Amygdala (tissue), 56 donors: Measurements from ENCODE around the gene DVL2.
"Not testable (repeated sequence)": the region's sequence is repeated elsewhere in the genome, so short reads cannot be mapped to it uniquely, and the experiment has no call there.

Source experiments
- DNase-seq, 56 donors: peaks; one replicate each; lab custom pipeline; 2025; lab: John Stamatoyannopoulos, UW

The DVL2 gene

DNA sequence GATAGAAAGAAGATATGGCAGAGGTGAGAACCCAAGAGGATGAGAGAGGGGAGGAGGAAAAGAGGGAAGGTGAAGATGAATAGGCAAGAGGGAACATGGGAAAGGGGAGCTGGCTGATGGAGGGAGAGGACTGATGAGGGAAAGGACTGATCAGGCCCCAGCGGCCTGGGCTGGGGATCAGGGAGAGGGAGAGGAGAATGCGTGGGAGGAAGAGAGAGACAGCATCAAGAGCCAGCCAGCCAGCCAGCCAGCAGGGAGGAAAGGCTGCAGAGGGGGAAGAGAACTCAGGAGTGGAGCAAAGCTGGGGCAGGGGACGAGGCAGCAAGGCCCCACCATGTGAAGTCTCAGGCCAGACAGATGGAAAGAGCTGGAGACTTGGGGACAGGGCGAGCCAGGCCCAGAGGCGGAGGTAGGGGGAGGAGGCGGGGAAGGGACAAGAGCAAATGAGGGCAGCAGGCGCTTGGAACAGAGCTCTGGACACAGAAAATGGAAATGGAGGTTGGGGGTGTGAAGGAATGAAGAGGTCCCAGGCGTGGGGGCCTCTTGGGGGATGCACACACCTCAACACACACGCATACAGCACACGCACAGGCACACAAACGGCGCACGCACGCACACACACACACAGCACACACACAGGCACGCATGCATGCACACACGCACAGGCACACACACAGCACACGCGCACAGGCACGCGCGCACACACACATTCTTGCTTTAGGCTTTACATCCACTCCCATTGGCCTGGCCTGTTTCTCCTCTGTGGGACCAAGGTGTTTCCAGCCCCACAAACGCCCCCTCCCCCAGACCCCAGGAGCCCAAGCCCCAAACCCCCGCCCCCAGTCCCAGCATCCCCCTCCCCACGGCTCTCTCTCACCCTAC lies 27.0 kb downstream of the DVL2 start:
- peak in 2 of 56 donors; percentile 13 to 35 for DNase-seq

DNA sequence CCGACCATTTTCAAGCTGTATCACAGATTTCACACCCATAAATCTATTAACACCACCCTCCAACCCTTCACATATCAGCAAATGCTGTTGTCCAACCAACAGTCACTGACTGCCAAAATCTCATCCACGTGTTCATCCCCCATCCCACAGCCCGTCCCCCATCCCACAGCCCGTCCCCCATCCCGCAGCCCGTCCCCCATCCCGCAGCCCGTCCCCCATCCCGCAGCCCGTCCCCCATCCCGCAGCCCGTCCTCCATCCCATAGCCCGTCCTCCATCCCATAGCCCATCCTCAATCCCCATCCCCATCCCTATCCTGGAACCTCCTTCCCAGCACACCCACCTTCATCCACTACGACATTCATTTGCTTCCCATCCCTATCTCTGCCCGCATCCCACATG lies 28.8 kb downstream of the DVL2 start:
- no peak for DNase-seq

DNA sequence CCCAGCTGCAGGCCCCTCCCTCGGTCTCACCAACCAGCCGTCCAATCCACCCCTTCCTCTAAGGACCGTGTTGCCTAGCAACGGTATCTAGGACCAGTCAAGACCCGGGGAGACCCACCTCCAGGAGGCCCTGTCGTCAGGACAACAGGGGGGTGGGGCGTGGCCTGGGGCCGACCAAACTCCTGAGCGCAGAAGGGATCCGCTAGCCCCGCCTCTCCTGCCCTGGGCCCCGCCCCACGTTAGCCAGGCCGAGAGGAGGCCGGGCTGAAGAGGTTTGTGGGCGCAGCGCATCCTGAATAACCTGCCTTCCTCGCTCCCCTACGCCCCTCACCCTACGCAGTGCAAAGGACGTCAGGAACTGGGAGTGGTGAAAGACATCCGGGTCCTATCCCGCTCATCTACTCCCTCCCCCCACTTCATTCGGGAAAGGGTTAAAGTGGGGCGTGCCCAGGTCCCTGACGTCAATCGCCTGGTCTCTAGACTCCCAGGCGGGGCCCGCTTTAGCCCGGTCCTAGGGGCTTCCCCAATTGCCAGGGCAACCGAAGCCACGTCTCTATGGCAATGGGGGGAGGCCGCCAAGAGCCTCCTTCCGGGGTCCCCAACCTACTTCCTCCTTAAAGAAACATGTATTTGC lies 29.4 kb downstream of the DVL2 start:
- DNase-seq: peak in 55 of 56 donors; percentile 37 to 94 (median 78)

DNA sequence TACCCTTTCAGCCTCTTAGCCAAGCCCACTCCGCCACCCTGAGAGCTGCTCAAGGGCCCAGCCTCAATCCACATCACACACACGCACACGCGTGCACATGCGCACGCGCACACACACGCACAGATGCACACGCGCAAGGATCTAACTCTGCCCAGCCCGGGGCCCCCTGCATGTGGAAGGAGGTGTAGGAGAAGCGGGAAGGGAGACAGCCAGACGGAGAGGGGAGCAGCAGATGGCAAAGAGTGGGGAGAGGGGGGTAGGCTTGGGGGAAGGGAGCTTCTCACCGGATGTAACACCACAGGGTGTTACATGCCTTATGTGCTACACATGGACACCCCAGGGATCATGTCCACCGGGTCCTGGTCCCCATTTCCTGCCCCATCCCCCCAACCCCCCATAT lies 30.0 kb downstream of the DVL2 start:
- peak in 10 of 56 donors; percentile 23 to 62 (median 39) for DNase-seq

DNA sequence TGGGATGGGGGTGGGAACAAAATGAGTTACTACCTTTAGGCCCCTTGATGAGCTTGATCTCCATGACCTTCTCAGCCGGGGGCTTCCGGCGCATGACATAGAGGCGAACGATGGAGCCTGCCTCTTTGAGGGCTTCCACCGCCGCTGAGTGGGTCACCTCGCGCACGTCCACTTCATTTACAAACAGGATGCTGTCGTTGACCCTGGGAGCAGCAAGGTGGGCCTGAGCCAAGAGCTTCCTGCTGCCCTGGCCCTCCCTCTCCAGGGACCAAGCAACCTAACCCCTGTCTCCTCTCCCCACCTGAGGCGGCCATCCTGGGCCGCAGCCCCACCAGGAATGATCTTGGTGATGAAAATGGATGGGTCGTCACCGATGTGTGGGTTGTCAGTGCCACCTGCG lies 30.9 kb downstream of the DVL2 start:
- no peak for DNase-seq

DNA sequence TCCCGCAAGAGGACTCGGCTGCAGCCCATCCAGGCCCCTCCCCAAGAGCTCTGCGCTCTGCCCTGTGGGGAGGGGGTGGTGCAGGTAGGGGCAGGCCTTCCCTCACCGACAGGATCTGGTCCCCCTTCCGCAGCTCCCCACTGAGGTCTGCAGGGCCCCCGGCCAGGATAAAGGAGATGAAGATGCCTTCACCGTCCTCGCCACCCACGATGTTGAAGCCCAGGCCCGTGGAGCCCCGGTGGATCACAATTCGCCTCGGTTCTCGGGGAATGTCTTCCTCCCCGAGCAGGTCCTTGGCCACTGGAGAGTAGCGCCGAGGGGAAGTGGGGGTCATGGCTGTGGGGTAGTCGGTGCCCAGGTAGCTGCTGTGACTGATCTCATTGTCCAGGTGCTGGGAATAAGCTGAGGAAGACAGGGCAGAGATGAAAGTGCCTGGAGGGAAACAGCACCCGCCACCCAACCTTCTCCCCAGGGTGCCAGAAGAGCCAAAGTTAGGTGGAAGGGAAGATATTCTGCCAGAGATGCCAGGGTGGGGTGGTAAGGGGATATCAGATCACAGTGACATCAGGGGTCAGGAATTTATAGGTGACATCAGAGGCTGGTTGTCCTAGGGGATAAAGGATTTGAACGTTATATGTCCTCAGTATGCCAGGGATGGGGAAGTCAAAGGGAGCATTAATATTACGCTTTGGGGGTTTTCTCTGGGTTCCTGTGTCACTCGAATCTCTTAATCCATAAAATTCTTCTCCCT lies 37.5 kb downstream of the DVL2 start:
- no peak for DNase-seq

DNA sequence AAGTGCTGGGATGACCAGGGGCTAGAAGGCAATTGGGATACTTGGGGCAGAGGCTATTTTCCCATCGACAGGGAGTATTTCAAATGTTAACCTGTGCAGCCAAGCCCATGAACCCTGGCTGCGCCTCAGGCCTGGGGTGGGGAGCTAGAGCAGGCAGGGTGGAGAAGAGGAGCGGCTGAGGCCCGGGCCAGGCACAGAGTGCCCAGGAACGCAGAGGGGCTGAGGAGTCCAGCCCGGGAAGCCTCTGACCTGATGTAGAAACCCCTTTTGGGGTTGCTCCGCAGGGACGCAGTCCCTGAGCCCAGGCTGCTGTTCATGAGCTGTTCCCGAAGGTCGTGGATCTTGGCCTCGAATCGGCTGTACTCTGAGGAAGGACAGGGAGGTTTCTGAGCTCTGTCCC lies 38.3 kb downstream of the DVL2 start:
- no peak for DNase-seq

DNA sequence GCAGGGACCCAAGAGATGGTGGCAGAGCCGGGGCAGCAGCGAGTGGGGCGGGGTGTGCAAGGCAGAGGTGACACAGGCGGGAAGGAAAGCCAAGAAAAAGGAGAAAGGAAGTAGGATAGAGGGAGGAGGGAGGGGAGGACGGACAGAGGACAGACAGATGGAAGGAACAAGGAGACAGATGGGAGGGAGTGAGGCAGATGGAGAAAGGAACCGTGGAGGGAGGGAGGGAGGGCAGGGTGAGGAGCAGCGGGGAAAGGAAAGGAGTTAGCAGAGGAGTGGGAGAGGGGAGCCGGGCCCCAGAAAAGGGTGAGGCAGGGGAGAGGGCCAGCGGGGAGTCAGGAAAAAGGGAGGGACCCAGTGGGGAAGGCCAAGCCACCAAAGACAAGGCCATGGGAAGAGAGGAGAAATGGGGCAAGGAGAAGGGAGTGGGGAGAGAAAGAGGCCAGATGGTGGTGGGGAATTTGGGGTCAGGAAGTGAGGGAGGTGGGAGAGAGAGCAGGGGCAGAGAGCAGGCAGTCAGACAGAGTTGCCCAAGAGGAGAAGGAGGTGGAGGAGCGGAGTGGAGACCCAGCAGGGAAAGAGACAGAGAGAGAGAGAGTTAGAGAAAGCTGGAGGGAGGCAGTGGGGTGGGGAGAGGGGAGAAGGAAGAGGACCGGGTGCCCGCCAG lies 41.9 kb downstream of the DVL2 start:
- no peak for DNase-seq

DNA sequence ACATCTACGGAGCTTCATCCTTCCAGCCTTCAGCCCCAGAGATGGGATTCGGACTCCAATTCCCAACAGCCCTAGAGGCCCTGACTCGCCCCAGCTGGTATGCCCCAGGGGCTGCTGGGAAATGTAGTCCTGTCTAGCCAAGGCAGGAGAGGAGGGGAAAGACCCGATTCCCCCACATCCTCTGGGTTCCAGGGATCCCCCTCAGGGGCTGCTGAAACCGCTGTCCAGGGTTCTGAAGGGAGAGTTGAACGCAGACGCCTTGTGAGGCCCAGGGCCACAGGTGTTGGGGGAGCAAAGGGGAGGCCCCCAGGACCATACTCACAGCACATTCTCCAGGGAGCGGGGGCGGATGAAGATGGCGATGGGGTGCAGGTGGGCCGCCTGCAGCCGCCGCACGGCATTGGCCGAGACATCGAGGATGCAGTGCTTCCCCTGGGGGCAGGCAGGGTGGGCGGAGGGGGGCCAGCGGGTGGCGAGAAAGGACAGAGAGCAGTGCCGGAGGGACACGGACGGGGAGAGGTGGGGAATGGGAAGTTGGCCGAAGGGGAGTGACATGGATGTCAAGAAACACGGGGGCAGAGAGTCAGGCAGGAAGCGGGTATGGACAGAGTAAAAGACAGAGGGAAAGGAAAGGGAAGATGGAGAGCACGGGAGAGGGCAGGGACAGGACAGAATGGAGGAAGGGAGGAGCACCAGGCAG lies 42.6 kb downstream of the DVL2 start:
- peak in 24 of 56 donors; percentile 8 to 65 (median 22) for DNase-seq

DNA sequence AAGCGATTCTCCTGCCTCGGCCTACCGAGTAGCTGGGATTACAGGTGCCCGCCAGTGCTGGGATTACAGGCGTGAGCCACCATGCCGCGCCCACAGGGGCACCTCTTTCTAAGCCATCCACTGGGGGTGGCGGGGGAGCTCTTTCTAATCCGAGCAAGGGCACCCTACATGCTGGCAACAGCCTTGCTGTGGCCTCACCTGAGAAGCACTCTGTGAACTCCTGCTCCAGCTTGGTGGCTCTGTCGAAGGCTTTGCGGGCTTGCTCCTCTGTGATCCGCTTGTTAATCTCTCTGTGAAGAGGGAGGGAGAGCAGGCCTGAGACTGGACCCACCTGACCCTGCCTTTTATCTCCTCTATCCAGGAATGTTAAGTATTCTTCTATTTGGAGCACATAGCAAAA lies 43.2 kb downstream of the DVL2 start:
- DNase-seq: no peak

DNA sequence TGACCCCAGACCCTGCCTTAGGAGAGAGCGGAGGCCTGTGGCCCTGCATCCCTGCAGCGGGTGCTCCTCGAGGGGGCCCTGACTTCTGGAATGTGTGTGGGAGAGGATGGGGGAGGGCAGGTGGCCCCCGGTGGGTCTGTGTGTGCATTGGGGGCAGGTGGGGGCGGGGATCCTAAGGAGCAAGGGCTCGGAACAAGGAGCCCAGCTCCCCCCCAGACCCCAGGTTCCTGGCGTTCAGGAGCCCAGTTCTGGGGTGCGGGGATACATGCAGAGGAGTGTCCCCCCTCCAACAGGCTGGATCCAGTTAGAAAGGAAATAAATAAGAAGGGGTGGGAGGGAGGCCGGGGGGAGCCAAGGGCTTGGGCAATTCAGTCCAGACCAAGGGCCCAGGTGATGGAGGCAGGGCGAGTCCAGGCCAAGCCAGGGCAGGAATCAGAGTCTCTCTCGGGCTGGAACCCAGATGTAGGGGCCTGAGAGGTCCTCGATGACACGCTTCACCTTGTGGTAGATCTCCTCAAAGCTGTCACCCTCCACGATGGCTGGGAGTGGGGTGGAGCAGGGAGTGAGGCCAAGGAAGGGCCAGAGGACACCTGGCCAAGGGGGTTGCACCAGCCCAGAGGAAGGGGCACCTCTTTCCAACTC lies 43.9 kb downstream of the DVL2 start:
- DNase-seq: no peak

DNA sequence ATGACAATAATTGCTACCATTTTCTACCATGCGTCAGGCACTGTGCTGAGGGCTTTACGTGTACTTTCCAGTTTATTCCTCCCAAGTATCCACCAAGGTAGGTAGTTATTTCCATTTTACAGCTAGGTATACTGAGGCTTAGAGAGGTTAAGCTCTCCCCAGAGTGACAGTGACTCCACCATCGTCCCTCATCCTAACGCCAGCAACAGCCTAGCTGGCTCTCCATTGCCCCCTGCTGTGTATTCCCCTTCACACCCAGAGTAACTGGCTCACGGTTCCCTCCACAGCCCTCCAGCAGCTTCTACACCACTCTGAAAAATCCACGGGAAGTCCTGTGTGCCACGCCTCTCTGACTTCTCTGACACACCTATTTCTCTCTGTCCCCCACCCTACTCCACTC lies 48.1 kb downstream of the DVL2 start:
- DNase-seq: no peak

DNA sequence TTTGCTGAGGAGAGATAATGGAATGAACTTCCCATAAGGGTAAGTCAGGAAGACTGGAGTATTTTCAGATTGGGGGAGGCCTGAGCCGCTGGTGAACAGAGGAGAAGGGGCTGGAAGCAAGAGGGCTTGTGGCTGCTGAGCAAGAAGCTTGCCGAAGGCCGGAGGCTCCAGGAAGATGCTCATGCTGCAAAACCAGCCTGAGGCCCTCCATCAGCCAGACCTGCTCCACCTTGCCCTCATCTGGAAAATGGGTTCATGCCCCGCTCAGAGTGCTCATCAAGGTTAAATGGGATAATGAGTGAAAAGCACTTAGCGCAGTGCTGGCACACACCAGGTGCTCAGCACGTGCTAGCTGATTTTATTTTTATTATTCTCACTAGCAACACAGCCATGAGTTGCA lies 49.7 kb downstream of the DVL2 start:
- DNase-seq: no peak

DNA sequence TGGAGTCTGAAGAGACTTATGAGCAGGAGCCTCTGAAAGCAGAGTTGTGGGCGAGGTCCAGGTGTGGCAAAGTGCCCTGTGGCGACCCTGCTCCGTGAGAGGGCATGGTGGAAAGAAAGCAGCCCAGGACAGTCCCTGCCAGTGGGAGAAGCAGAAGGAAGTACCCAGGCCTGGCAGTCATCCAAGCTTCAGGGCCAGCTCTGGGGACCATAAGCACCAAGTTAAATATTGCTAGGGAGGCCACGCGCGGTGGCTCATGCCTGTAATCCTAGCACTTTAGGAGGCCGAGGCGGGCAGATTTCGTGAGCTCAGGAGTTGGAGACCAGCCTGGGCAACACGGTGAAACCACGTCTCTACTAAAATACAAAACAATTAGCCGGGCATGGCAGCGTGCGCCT lies 50.2 kb downstream of the DVL2 start:
- DNase-seq: peak in 9 of 56 donors; percentile 0 to 48 (median 21)

DNA sequence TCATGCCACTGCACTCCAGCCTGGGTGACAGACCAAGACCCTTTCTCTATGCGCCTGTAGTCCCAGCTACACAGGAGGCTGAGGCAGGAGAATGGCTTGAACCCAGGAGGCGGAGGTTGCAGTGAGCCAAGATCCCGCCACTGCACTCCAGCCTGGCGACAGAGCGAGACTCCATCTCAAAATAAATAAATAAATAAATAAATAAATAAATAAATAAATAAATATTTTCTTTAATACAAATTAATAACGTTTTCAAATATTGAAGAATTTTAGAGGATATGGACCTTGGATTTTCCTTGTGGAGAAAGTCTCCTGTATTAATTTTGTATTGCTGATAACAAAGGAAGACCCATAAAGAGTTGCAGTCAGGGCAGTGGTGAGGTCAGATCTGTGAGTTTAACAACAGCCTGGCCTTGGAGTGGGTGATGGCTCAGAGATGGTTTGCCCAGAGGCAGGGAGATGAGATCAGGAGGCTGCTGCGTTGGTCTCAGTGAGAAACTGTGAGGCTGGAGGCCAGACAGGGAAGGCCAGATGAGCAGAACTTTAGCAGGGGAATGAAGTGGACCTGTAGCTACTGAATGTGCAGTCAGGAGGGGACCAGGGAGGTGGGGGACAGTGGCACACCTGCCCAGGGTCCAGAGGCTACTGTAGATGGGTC lies 50.8 kb downstream of the DVL2 start:
- no peak for DNase-seq

DNA sequence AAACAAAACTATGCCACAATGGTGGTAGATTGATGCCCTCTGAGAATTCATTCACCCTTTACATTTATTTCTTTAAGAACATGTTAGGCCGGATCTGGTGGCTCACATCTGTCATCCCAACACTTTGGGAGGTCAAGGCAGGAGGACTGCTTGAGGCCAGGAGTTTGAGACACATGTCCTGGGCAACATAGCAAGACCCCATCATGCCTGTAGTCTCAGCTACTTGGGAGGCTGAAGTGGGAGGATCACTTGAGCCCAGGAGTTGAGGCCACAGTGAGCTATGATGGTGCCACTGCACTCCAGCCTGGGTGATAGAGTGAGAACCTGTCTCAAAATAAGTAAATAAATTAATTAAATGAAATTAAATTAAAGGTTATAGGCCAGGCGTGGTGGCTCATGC lies 52.2 kb downstream of the DVL2 start:
- DNase-seq: not testable (repeated sequence)

DNA sequence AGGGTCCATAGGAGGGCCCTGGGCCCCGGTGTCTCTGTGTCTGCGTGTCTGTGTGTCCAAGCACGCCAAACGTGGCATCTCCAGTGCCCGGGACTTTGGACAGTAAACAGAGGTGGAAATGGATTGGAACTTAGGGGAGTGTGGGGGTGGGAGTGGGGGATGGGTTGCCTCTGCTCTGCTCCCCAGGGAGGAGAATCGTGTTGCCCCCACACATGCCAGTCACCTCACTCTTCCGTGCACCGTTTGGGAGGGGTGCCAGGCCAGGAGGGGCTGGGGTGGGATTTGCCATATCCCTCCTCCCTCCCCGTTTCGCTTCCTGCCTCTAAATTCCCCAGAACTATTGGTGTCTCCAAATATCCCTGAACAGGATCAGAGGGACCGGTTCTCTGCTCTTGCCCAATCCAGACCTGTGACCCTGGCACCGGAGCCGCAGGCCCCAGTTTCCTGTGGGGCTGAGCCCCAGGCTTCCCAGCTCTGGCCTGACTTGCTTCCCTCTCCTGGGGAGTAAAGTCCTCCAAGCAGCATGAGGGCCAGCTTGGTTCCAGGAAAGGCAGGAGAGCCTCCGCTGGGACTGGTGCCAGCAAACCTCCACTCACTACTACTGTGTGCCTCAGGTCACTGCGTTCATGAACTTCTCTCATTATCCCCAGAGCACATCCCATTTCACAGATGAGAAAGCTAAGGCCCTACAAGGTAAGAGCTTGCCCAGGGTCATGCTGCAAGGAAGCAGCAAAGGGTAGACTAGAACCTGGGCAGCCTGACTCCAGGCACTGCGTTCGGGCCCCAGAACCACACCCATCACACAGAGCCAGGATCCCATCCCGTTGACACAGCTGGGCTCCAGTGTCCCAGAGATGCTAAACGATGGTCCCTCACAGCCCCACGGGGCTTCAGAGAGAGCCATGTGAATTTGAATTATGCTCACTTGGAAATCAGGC lies 54.7 kb downstream of the DVL2 start, which contains the start of gene ASGR1:
Gene ASGR1 (minus strand): TSS at position 54 of the 938 bp plus-strand sequence. CDS start 807 bp downstream, outside the sequence.
- no peak for DNase-seq

DNA sequence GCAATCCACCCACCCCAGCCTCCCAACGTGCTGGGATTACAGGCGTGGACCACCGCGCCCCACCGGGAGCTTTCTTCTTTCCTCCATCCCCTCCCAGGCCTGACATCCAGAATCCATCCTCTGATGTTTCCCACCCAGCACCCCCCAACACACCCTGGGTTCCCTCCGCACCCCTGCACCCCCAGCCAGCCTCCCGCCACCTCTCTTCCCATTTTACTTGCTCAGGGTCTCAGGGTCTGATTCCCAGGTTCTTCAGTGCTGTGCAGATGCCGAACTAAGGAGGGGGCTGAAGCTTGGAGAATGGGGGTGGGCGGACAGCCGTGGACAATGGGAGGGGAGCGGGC lies 55.4 kb downstream of the DVL2 start:
- DNase-seq: no peak
